HepG2 (cell line): ENCODE measurements around the gene CBX2. TPM values are rescaled to one million over a fixed set of nuclear protein-coding genes. Genes with fewer than 3 reads are reported as not detected.

Experiments
- ELF3 ChIP-seq: IDR thresholded peaks from 2 replicates; pipeline ENCODE4 v1.6.1; 2016; ENCODE audit warnings: missing genetic modification reagents, missing compliant biosample characterization
- IKZF1 ChIP-seq: fragments of 450-650 bp; IDR thresholded peaks from 2 replicates; pipeline ENCODE4 v1.7.1; 2016
- KDM1A ChIP-seq: IDR thresholded peaks from 2 replicates; pipeline ENCODE4 v1.6.1; 2016; ENCODE audit warnings: missing compliant biosample characterization
- MLX ChIP-seq: IDR thresholded peaks from 2 replicates; pipeline ENCODE4 v1.6.1; 2016
- NFIC ChIP-seq: IDR thresholded peaks from 2 replicates; pipeline ENCODE4 v1.6.1; 2012; ENCODE audit warnings: mild to moderate bottlenecking, low read length, inconsistent platforms
- NR3C1 ChIP-seq: sonication (generic); formaldehyde crosslinking; IDR thresholded peaks from 2 replicates; pipeline ENCODE4 v1.4.0; 2020; ENCODE audit warnings: missing genetic modification reagents
- PLSCR1 ChIP-seq: sonication (generic); formaldehyde crosslinking; IDR thresholded peaks from 2 replicates; pipeline ENCODE4 v1.5.0; 2020; ENCODE audit warnings: missing genetic modification reagents, mild to moderate bottlenecking, borderline replicate concordance
- POGK ChIP-seq: sonication (generic); formaldehyde crosslinking; conservative IDR thresholded peaks from 2 replicates; pipeline ENCODE4 v1.8.0; 2022; ENCODE audit warnings: mild to moderate bottlenecking, moderate library complexity, missing genetic modification reagents
- RERE ChIP-seq: IDR thresholded peaks from 2 replicates; pipeline ENCODE4 v1.6.1; 2016; ENCODE audit warnings: low read depth, missing genetic modification reagents, missing compliant biosample characterization
- SIN3A ChIP-seq: IDR thresholded peaks from 2 replicates; pipeline ENCODE4 v1.6.1; 2011; ENCODE audit warnings: low read depth, mild to moderate bottlenecking, control low read depth, low read length, borderline replicate concordance
- TARDBP ChIP-seq: sonication (generic); formaldehyde crosslinking; IDR thresholded peaks from 2 replicates; pipeline ENCODE4 v1.8.0; 2022; ENCODE audit warnings: mild to moderate bottlenecking, missing genetic modification reagents
- TIGD3 ChIP-seq: sonication (generic); formaldehyde crosslinking; IDR thresholded peaks from 2 replicates; pipeline ENCODE4 v1.5.1; 2020; ENCODE audit warnings: mild to moderate bottlenecking, missing genetic modification reagents, borderline replicate concordance
- ZBED4 ChIP-seq: sonication (generic); formaldehyde crosslinking; IDR thresholded peaks from 2 replicates; pipeline ENCODE4 v1.4.0; 2020; ENCODE audit warnings: missing genetic modification reagents, borderline replicate concordance
- ZBTB42 ChIP-seq: sonication (generic); formaldehyde crosslinking; IDR thresholded peaks from 2 replicates; pipeline ENCODE4 v1.5.0; 2020; ENCODE audit warnings: mild to moderate bottlenecking, missing genetic modification reagents
- ZNF788 ChIP-seq: sonication (generic); formaldehyde crosslinking; IDR thresholded peaks from 2 replicates; pipeline ENCODE4 v1.5.0; 2020; ENCODE audit warnings: mild to moderate bottlenecking, missing genetic modification reagents, borderline replicate concordance
- polyA plus RNA-seq, 8 experiments: library from polyadenylated mRNA; depleted of rRNA in 3 of 8; stranded (reverse) in 7 of 8; unstranded in 1 of 8; fragments of >200 nt; fragmentation: Illumina TruSeq in 4 of 8; extraction: Trizol in 4 of 8; gene quantifications; 2 replicates each; pipeline versions ENCODE4 v1.2.1 to v1.2.3, GENCODE V29; 2011 to 2016; ENCODE audit warnings: low read depth in 4 of 8, missing spikeins in 1 of 8, mixed read lengths in 1 of 8; ENCODE audit not compliant: insufficient read depth in 1 of 8
- total RNA-seq, 5 experiments: library from RNA; depleted of rRNA; stranded (reverse); fragments of >200 nt; fragmentation: Illumina TruSeq; extraction: Trizol; gene quantifications; 2 replicates each; pipeline ENCODE4 v1.2.3, GENCODE V29; 2016; ENCODE audit warnings: low read depth in 1 of 5

CBX2 gene
- total and polyA plus RNA-seq, 2 of the 13 experiments (the other 11 are each of a cell fraction or from before 2014, with no cell fraction given): 14.5 to 31.1 TPM

GRCh38 chr17:79822583-79823124, 44.7 kb downstream of the CBX2 start (continued):
- peak; percentile 81 for TF ChIP-seq POGK (CRISPR knock-in tag)
- TF ChIP-seq ZNF788 (CRISPR knock-in tag): peak; percentile 78; the same call in 1 of the 2 replicates
- 0 out of 2 replicates have a peak, but pooled peaks have one; percentile 58 for TF ChIP-seq NFIC
- no peak for TF ChIP-seq TIGD3 (CRISPR knock-in tag)
- peak; percentile 85 for TF ChIP-seq RERE (CRISPR knock-in tag)
- no peak for TF ChIP-seq PLSCR1 (CRISPR knock-in tag)
- no peak for TF ChIP-seq SIN3A
- TF ChIP-seq ELF3 (CRISPR knock-in tag): peak; percentile 95
- TF ChIP-seq TARDBP: peak; percentile 78; the same call in 1 of the 2 replicates
- peak; percentile 75; the same call in 1 of the 2 replicates for TF ChIP-seq ZBED4 (CRISPR knock-in tag)
- TF ChIP-seq MLX (CRISPR knock-in tag): peak; percentile 69
- no peak for TF ChIP-seq IKZF1
- TF ChIP-seq ZBTB42: peak; percentile 97
- TF ChIP-seq NR3C1 (CRISPR knock-in tag): no peak
- TF ChIP-seq KDM1A: peak; percentile 87
